ENCODE results near the gene CDK10.
"Not testable (repeated sequence)": the region's sequence is repeated elsewhere in the genome, so short reads cannot be mapped to it uniquely, and the experiment has no call there.

The CDK10 gene

DNA sequence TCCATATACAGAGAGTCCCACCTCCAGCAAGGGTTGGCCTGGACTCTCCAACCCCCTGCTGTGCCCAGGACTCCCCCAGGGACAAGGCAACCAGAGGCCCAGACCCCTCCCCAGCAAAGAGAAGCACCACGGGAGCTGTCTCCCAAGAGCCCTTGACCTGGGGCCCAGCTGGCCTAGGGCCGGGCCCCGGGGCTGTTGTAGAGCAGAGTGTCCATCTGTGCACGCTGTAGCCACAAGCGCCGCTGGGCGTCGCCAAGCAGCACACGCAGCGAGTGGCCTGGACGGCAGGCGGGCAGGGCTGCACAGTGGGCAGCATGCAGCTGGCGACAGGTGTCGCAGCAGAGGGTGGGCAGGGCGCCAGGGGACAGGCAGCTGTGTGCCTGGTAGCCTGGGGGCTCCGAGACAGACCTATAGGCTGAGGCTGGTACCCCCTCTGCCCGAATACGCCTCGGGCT lies 10.7 kb downstream of the CDK10 start:
- H3K4me1 Mint-ChIP-seq: peaks cover 35% of the 10 kb centered on the region
- ATAC-seq (no peak), DNase-seq (ENCODE audit: low spot score in 2 of 2) (no peak)
- H3K36me3 Mint-ChIP-seq: peaks cover 42% of the 10 kb centered on the region
- peak overlapping the region; percentile 40 for H3K27ac Mint-ChIP-seq
- H3K4me3 Mint-ChIP-seq: no peak overlapping the region
- H3K9me3 Mint-ChIP-seq: no peaks in the 10 kb centered on the region

DNA sequence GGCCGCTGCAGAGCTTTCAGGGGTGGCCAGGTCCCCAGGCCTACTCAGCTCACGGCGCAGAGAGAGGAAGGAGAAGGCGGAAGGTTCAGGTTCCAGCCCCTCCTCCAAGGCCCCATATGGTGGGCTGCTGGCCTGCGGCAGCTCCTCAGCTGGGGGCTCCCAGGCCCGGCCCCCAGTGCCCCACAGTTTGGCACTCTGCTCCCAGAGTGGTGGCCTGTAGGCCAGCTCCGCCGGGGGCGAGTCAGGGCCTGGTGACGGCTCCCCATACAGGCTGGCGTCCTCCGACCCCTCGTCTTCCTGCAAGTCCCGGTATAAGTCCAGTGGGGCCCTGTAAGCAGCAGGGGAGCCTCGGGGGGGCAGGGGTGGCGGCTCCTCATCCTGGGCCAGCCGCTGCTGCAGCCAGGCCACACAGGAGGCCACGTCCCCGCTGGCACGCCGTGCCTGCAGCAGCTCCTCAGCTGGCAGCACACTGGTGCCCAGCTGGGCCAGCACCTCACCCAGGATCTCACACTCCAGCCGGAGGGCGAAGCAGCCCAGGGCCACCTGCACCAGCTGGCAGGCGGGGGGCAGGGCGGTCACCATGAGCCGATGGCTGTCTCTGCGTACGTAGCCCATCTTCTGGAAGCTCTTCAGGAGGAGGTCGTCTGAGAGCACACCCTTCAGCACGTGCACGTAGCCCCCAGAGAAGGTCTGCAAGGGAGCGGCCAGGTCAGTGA lies 11.3 kb downstream of the CDK10 start:
- DNase-seq (ENCODE audit: low spot score in 2 of 2) (no peak), ATAC-seq (no peak)
- peaks cover 36% of the 10 kb centered on the region for H3K36me3 Mint-ChIP-seq
- H3K4me3 Mint-ChIP-seq: no peak overlapping the region
- peaks cover 40% of the 10 kb centered on the region for H3K4me1 Mint-ChIP-seq
- H3K9me3 Mint-ChIP-seq: no peaks in the 10 kb centered on the region
- no peak overlapping the region for H3K27ac Mint-ChIP-seq

GRCh38 chr16:89698717-89699116 lies 12.2 kb downstream of the CDK10 start:
- H3K27ac Mint-ChIP-seq; DNase-seq (ENCODE audit: low spot score in 2 of 2); H3K9me3 Mint-ChIP-seq; H3K4me3 Mint-ChIP-seq; ATAC-seq: not testable (repeated sequence)
- Mint-ChIP-seq H3K4me1 (peaks cover 34% of the 10 kb centered on the region), H3K36me3 (peaks cover 27% of the 10 kb centered on the region)

DNA sequence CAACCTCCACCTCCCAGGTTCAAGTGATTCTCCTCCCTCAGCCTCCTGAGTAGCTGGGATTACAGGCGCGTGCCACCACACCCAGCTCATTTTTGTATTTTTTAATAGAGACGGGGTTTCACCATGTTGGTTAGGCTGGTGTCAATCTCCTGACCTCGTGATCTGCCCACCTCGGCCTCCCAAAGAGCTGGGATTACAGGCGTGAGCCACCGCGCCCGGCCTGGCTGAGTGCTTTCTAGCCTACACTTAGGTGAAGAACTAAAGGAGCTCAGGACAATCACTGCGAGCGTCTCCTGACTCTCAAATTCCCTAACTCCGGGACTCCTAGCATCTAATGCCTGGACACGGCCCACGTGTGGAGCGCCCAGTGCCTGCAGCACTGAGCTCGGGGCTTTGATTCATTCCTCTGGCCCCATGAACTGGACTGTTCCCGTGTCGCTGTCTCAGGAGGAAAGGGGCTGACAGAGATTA lies 13.2 kb downstream of the CDK10 start:
- H3K4me3 Mint-ChIP-seq: peak overlapping the region; percentile 64
- DNase-seq (ENCODE audit: low spot score in 2 of 2); ATAC-seq; H3K9me3 Mint-ChIP-seq: not testable (repeated sequence)
- peaks cover 33% of the 10 kb centered on the region for H3K4me1 Mint-ChIP-seq
- H3K27ac Mint-ChIP-seq: peak overlapping the region; percentile 54
- peaks cover 24% of the 10 kb centered on the region for H3K36me3 Mint-ChIP-seq

DNA sequence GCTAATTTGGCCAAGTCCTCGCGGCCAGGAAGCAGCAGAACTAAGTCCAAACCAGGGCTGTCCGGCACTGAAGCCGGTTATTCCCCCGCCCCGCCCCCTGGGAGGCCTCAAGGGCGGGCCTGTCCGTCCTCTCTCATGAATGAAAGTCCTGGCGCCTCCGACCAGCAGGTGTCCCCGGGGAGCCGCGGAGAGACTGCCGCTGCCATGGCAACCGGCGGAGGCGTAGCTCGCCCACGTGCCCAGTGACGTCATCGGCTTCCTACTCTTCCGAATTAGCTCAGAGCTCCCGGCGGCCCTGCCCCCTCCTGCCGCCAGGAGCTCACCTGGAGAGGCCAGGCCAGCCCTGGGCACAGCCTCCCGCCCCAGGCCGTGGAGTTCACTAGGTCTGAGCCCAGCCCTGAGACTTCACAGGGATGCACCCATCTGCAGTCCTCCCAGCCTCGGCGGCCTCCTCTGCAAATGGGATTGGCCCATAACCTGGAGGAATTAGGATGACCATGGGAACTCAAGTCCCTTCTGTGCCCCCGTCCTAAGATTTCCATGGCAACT lies 13.7 kb downstream of the CDK10 start:
- DNase-seq (ENCODE audit: low spot score in 2 of 2): peak; percentile 97 to 98

DNA sequence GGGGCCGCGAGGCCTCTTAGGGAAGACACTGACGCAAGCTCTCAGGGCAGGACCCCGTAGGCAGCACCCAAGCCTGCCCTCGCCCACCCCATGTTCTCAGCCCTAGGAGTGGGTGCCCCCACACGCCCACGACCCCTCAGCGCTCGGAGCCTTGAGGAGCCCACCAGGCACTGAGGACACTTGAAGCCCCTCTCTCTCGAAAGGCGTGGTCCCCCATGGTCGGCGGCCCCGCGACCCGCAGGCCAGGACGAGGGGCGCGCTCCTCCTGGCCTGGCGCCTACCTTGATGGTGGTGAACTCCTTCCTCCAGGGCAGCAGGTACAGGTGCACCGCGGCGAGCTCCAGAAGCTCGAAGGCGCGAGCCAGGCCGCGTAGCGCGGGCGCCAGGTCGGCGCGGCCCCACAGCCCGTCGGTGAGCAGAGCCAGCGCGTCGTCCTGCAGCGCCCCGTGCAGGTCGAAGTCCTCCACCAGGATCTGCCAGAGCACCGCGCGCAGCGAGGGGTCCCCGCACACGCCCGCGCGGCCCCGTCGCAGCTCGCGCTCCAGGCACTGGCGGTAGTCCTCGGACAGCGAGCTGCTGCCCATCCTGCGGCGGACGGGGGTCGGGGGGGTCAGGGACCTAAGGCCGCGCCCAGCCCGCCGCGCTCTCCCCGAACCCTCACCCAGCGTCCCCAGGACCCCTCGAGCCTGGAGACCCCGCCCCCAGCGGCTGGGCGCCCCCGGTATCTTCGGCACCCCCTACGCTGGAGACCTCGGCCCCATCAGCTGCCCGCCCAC lies 14.3 kb downstream of the CDK10 start:
- peaks cover 16% of the 10 kb centered on the region for H3K36me3 Mint-ChIP-seq
- H3K9me3 Mint-ChIP-seq: no peaks in the 10 kb centered on the region
- peak in 1 of 2 donors; percentile 77 for DNase-seq (ENCODE audit: low spot score in 2 of 2)
- H3K4me1 Mint-ChIP-seq: peaks cover 26% of the 10 kb centered on the region
- peak overlapping the region; percentile 54 for H3K27ac Mint-ChIP-seq
- ATAC-seq: peak; percentile 58
- H3K4me3 Mint-ChIP-seq: peak overlapping the region; percentile 64

More for the DNA sequence above, 13.7 kb downstream of the CDK10 start:
- Mint-ChIP-seq H3K9me3 (no peaks in the 10 kb centered on the region), H3K4me3 (peak overlapping the region; percentile 64), H3K36me3 (peaks cover 19% of the 10 kb centered on the region), H3K4me1 (peaks cover 32% of the 10 kb centered on the region), H3K27ac (peak overlapping the region; percentile 54)
- ATAC-seq: peak; percentile 52

- H3K9me3 Mint-ChIP-seq: no peaks in the 10 kb centered on the region
- peak; percentile 79 for ATAC-seq
- H3K4me1 Mint-ChIP-seq: peaks cover 22% of the 10 kb centered on the region
- peaks cover 16% of the 10 kb centered on the region for H3K36me3 Mint-ChIP-seq
- H3K4me3 Mint-ChIP-seq: peak within 1 kb of the TSS; percentile 64
- peak within 1 kb of the TSS; percentile 54 for H3K27ac Mint-ChIP-seq
- DNase-seq (ENCODE audit: low spot score in 2 of 2): peak; percentile 94 to 99
Observed at GRCh38 chr16:89701425-89702406, 15.2 kb downstream of the CDK10 start, which contains the start of gene SPATA2L. SPATA2L (minus strand) TSS chr16:89701705; CDS start chr16:89701232, 473 bp downstream.

DNA sequence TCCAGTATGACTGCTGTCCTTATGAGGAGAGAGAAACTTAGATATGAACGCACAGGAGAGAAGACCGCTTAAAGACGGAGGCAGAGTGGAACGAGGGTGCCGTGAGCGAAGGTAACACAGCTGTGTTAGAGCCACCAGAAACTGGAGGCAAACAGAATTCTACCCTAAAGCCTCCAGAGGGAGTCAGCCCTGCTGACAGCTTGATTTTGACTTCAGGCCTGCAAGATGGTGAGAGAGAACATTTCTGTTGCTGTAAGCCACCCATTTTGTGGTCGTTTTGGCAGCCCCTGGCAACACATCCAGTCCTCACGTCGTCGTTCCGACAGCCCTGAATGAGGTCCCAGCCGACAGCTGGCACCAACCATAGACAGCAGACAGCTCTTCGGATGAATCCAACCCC lies 17.8 kb downstream of the CDK10 start:
- ATAC-seq: no peak
- Mint-ChIP-seq H3K4me3 (no peak overlapping the region), H3K27ac (no peak overlapping the region), H3K9me3 (no peaks in the 10 kb centered on the region), H3K36me3 (peaks cover 9% of the 10 kb centered on the region), H3K4me1 (peaks cover 19% of the 10 kb centered on the region)
- DNase-seq (ENCODE audit: low spot score in 2 of 2): no peak

DNA sequence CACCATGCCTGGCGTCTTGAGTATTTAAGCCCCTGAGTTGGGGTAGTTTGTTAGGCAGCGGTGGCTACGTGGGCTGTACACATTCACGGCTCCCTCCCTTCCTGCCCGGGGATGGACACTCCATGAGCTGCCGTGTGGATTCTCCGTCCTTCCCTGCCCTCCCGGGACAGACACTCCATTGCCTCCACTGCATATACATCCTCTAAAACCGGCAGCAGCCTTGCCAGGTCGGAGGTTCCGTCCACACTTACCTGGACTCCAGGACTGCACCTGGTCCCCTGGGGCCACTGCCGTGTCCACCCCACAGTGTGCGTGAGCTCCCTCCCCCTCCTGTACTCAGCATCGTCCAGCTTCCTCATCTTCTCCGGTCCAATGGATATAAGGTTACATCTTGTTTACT lies 18.5 kb downstream of the CDK10 start:
- Mint-ChIP-seq H3K27ac (no peak overlapping the region), H3K9me3 (no peaks in the 10 kb centered on the region), H3K4me1 (peaks cover 16% of the 10 kb centered on the region), H3K36me3 (peaks cover 5% of the 10 kb centered on the region), H3K4me3 (no peak overlapping the region)
- DNase-seq (ENCODE audit: low spot score in 2 of 2) (no peak), ATAC-seq (no peak)

DNA sequence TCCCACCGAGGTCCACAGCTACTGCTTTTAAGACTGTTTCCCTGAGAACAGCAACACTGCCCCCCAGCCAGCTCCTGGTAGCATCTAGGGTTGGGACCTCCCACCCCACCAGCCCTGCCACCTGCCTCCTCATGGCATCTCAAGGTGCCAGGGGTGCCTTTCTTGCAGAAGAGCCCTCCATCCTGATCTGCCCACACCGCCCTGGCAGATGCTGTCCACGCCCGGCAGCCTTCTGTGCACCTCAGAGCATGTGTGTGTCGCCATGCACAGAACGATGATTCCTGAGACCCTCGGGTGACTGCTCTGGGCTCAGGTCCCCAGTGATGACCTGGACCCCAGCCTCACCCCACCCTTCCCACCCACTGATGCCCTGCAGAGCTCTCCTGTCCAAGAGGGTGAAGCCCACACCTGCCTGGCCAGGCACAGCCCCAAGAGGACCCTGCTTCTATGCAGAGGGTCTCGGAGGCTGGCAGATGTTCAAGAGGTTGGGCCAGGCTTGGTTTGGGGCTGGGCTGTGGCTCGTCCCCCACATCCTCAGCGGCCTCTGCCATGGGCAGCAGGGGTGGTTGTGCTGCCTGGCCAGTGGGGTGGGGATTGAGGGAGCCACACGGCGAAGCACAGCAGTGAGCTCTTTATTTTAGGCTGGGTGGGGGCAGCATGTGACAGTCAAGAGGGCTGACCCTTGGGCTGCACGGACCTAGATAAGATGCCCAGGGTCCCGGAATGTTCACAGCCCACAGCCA lies 20.2 kb downstream of the CDK10 start:
- no peaks in the 10 kb centered on the region for H3K36me3 Mint-ChIP-seq
- no peaks in the 10 kb centered on the region for H3K9me3 Mint-ChIP-seq
- ATAC-seq (no peak), DNase-seq (ENCODE audit: low spot score in 2 of 2) (no peak)
- no peak overlapping the region for H3K4me3 Mint-ChIP-seq
- peaks cover 11% of the 10 kb centered on the region for H3K4me1 Mint-ChIP-seq
- H3K27ac Mint-ChIP-seq: no peak overlapping the region

DNA sequence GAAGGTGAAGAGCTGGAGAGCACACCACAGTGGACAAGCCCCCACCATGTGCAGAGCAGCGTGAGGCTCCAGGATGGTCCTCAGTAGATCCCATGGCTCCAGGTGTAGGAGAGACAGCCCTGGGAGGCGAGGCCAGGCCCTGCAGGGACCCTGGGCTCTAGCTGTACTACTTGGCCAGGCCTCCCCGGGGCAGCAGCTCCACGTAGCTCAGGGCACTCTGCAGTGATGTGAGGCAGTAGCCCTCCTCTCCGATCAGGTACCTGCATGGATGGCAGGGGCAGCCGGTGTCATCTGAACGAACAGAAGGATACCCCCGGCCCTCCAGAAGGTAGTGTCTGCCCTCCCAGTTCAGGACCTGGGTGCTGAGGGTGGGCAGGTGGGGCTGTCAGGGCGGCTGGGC lies 21.2 kb downstream of the CDK10 start:
- H3K27ac Mint-ChIP-seq: no peak overlapping the region
- no peaks in the 10 kb centered on the region for H3K9me3 Mint-ChIP-seq
- H3K36me3 Mint-ChIP-seq: no peaks in the 10 kb centered on the region
- DNase-seq (ENCODE audit: low spot score in 2 of 2): no peak
- no peak for ATAC-seq
- peaks cover 6% of the 10 kb centered on the region for H3K4me1 Mint-ChIP-seq
- H3K4me3 Mint-ChIP-seq: no peak overlapping the region

DNA sequence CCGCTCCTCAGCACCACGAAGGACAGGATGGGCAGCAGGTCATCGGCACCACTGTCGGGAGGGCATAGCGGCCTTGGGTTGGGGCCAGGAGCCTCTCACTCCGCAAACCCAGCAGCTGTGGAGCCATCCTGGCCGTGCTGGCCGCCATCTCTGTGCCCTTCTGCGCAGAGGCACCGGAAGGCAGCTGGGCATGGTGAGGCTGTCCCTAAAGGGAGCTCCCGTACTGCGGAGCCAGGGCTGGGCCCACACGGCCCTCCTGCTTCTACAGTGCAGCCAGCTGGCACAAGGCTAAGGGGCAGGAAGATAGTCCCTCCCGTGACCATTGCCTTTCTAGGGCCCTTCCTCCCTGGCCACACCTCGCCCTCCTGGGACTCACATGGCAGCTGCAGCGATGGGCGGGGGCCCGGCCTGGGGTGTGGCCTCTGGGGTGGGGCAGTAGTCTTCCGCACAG lies 22.0 kb downstream of the CDK10 start:
- Mint-ChIP-seq H3K9me3 (no peaks in the 10 kb centered on the region), H3K4me1 (peaks cover 6% of the 10 kb centered on the region), H3K36me3 (no peaks in the 10 kb centered on the region), H3K27ac (no peak overlapping the region), H3K4me3 (no peak overlapping the region)
- ATAC-seq (no peak), DNase-seq (ENCODE audit: low spot score in 2 of 2) (no peak)

GRCh38 chr16:89709166-89709565 lies 22.7 kb downstream of the CDK10 start:
- Mint-ChIP-seq H3K4me3 (no peak overlapping the region), H3K27ac (no peak overlapping the region), H3K4me1 (peaks cover 6% of the 10 kb centered on the region), H3K36me3 (peaks cover 3% of the 10 kb centered on the region), H3K9me3 (no peaks in the 10 kb centered on the region)
- no peak for DNase-seq (ENCODE audit: low spot score in 2 of 2)
- no peak for ATAC-seq

All from stimulated activated effector memory CD8-positive, alpha-beta T cell treated with anti-CD3 and anti-CD28 coated beads, Interleukin-12 subunit alpha, Interleukin-12 subunit beta, amount 100 ng/mL, for 72 hours (primary cell).